Vagina (tissue), 2 donors: Measurements from ENCODE around the gene TBL1XR1. TPM values are rescaled to one million over a fixed set of nuclear protein-coding genes. Genes with fewer than 3 reads are reported as not detected.

Source experiments
- DNase-seq, 2 donors: peaks; one replicate each; pipeline ENCODE4 v3.0.0-alpha.2; 2017; ENCODE audit errors: extremely low spot score in 2 of 2
- H3K27ac ChIP-seq: fragments of 200-600 bp; sonication (generic); one replicate; pipeline ENCODE4 v1.5.1; 2019
- H3K27me3 ChIP-seq: fragments of 200-600 bp; sonication (generic); one replicate; pipeline ENCODE4 v1.5.1; 2019
- H3K36me3 ChIP-seq, 2 donors: fragments of 200-600 bp; sonication (generic); one replicate each; pipeline ENCODE4 v1.5.1; 2017 to 2019
- H3K4me1 ChIP-seq: fragments of 200-600 bp; sonication (generic); one replicate; pipeline ENCODE4 v1.5.1; 2019
- H3K4me3 ChIP-seq, 2 donors: fragments of 200-600 bp; sonication (generic); 1 replicate in 1 of 2; 2 replicates in 1 of 2; pipeline ENCODE4 v1.5.1; 2016 to 2019
- H3K9me3 ChIP-seq: fragments of 200-600 bp; sonication (generic); one replicate; pipeline ENCODE4 v1.5.1; 2019
- POLR2A ChIP-seq, 2 donors: fragments of 450-650 bp; IDR thresholded peaks; one replicate each; pipeline ENCODE4 v1.6.1; 2017; ENCODE audit warnings: antibody characterized with exemption in 2 of 2, mild to moderate bottlenecking in 2 of 2, moderate library complexity in 2 of 2
- POLR2AphosphoS5 ChIP-seq, 2 donors: sonication (generic); formaldehyde crosslinking; IDR thresholded peaks; one replicate each; pipeline ENCODE4 v1.9.0; 2017; ENCODE audit warnings: antibody characterized with exemption in 2 of 2, mild to moderate bottlenecking in 2 of 2, low read depth in 1 of 2; ENCODE audit not compliant: insufficient read depth in 1 of 2
- intact Hi-C: fragments of 100-400 bp; cut with DNase I; formaldehyde crosslinking; loops from one replicate; pipeline ENCODE4 v1.15.1; 2023
- total RNA-seq: library from RNA; depleted of rRNA; stranded (reverse); fragments of >200 nt; gene quantifications from one replicate; pipeline ENCODE4 v1.2.3, GENCODE V29; 2016
- TF ChIP-seq, protein P1 (sequence below), 3 experiments: fragments of 450-650 bp in 2 of 3; fragments of 200-600 bp in 1 of 3; sonication (generic) in 1 of 3; IDR thresholded peaks; one replicate each; pipeline ENCODE4 v1.5.1; 2017 to 2019; ENCODE audit warnings: antibody characterized with exemption in 3 of 3, mild to moderate bottlenecking in 2 of 3, moderate library complexity in 2 of 3

TBL1XR1 gene
- total RNA-seq, 1 donor from 2014 or later, result 80.5 TPM

DNA sequence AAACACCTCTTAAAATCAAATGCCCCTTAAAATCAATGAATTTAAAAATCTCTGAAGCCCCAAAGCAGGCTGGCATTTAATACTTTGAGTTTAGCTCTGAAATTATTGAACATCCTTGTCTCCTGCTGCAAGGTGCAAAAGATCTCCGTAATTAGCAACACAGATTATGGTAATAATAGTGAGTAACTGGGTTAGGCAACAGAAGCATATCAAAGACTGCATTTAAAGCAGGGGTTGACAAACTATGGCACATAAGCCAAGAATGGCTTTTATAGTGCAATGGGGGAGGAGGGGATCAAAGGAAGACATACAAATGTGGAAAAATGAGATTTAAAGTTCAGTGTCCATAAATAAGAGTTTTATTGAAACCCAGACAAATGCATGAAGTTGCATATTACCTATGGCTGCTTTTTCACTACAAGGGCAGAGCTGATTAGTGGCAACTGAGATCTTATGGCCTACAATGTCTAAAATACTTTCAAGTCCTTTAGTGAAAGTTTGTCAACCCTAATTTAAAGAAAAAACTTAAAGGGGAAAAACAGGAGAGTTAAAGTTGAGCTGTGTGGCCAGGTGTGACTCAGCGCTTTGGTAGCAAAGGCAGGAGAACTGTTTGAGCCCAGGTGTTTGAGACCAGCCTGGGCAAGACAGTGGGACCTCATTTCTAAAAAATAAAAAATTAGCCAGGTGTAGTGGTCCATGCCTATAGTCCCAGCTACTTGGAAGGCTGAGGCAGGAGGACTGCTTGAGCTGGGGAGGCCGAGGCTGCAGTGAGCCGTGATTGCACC lies 157.6 kb downstream of the TBL1XR1 start:
- Histone ChIP-seq H3K4me1 (peaks cover 32% of the 10 kb centered on the region), H3K4me3 (no peak overlapping the region), H3K36me3 (peaks cover 0 to 14% of the 10 kb centered on the region in 2 donors), H3K27ac (peak overlapping the region; percentile 3), H3K27me3 (no peaks in the 10 kb centered on the region), H3K9me3 (no peaks in the 10 kb centered on the region)
- intact Hi-C loops, result no loop called here
- DNase-seq, result no peak
- no peak for TF ChIP-seq POLR2A (IDR thresholded peaks at IDR 0.05)
- TF ChIP-seq, protein P1, sequence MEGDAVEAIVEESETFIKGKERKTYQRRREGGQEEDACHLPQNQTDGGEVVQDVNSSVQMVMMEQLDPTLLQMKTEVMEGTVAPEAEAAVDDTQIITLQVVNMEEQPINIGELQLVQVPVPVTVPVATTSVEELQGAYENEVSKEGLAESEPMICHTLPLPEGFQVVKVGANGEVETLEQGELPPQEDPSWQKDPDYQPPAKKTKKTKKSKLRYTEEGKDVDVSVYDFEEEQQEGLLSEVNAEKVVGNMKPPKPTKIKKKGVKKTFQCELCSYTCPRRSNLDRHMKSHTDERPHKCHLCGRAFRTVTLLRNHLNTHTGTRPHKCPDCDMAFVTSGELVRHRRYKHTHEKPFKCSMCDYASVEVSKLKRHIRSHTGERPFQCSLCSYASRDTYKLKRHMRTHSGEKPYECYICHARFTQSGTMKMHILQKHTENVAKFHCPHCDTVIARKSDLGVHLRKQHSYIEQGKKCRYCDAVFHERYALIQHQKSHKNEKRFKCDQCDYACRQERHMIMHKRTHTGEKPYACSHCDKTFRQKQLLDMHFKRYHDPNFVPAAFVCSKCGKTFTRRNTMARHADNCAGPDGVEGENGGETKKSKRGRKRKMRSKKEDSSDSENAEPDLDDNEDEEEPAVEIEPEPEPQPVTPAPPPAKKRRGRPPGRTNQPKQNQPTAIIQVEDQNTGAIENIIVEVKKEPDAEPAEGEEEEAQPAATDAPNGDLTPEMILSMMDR (IDR thresholded peaks at IDR 0.05), result no peak
- no peak for TF ChIP-seq POLR2AphosphoS5 (IDR thresholded peaks at IDR 0.05; ENCODE audit: insufficient read depth in 1 of 2, low read depth in 1 of 2)

DNA sequence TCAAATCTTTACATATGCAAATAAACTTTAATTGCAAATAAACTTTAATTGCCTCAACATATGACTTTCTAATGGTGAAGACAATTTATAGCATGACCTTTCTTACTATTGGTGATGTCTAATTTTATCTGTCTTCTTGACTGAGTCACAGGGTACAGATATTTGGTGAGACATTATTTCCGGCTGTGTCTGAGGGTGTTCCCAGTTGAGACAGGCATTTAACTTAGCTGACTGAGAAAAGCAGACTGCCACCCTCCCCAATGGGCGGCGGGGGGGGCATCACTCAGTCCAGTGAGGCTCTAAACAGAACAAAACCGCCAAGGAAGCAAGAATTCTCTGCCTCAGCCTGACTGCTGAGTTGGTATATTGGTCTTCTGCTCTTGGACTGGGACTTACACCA lies 160.0 kb downstream of the TBL1XR1 start:
- Histone ChIP-seq H3K4me1 (peaks cover 30% of the 10 kb centered on the region), H3K4me3 (no peak overlapping the region), H3K9me3 (no peaks in the 10 kb centered on the region), H3K36me3 (peaks cover 0 to 19% of the 10 kb centered on the region in 2 donors), H3K27ac (no peak overlapping the region), H3K27me3 (no peaks in the 10 kb centered on the region)
- DNase-seq, result no peak
- TF ChIP-seq POLR2A (IDR thresholded peaks at IDR 0.05) (no peak), POLR2AphosphoS5 (IDR thresholded peaks at IDR 0.05; ENCODE audit: insufficient read depth in 1 of 2, low read depth in 1 of 2) (no peak)
- TF ChIP-seq, protein P1 (IDR thresholded peaks at IDR 0.05), result no peak
- intact Hi-C loops, result no loop called here

DNA sequence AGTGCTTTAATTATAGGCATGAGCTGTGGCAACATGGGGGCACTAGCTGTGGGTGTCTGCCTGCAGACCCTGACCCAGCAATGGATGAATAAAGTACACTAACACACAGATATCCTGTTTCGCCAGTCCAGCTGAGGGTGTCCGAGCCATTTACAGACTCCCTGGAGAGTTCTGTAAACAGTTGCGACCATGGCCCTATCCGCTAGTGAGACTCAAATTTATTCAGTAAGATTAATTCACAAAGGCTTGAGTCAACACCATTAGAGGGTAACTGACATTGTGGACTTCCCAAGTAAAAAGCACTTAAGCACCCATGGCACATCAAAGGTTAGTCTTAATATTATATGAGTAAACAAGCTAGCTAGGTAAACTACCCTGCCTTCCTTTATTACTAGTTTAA lies 161.6 kb downstream of the TBL1XR1 start:
- Histone ChIP-seq H3K4me1 (peaks cover 15% of the 10 kb centered on the region), H3K4me3 (no peak overlapping the region), H3K9me3 (no peaks in the 10 kb centered on the region), H3K27me3 (no peaks in the 10 kb centered on the region), H3K36me3 (peaks cover 0 to 34% of the 10 kb centered on the region in 2 donors), H3K27ac (no peak overlapping the region)
- TF ChIP-seq POLR2AphosphoS5 (IDR thresholded peaks at IDR 0.05; ENCODE audit: insufficient read depth in 1 of 2, low read depth in 1 of 2), result no peak
- no peak for DNase-seq
- intact Hi-C loops, result no loop called here

DNA sequence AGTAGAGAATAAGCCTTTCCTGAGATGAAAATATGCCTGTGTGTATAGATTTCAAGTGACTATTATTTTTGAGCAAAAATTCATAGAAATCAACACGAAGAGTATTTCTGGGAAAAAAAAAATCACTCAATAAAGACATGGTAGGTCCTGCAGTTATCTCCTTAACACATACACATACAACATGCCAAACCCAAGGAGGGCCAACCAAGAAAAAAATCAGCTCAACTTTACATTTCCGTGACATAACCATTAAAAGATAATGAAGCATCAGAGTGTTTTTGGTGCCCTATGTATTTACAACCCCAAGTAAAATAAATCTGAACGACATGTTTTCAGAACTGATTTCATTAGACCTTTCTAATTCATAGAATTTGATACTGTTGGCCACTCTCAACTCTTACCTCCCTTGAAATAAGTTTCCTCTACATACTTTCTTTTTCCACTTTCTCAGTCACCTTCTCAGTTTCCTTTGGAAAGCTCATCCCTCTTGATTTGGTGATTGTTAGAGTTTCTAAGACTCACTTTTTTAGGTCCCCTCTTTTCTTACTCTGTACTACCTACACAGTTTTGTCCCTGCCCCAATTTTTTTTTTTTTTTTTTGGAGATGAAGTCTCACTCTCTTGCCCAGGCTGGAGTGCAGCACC lies 162.3 kb downstream of the TBL1XR1 start:
- TF ChIP-seq POLR2AphosphoS5 (IDR thresholded peaks at IDR 0.05; ENCODE audit: insufficient read depth in 1 of 2, low read depth in 1 of 2) (no peak), POLR2A (IDR thresholded peaks at IDR 0.05) (no peak)
- TF ChIP-seq, protein P1 (IDR thresholded peaks at IDR 0.05), result no peak
- intact Hi-C loops, result no loop called here

DNA sequence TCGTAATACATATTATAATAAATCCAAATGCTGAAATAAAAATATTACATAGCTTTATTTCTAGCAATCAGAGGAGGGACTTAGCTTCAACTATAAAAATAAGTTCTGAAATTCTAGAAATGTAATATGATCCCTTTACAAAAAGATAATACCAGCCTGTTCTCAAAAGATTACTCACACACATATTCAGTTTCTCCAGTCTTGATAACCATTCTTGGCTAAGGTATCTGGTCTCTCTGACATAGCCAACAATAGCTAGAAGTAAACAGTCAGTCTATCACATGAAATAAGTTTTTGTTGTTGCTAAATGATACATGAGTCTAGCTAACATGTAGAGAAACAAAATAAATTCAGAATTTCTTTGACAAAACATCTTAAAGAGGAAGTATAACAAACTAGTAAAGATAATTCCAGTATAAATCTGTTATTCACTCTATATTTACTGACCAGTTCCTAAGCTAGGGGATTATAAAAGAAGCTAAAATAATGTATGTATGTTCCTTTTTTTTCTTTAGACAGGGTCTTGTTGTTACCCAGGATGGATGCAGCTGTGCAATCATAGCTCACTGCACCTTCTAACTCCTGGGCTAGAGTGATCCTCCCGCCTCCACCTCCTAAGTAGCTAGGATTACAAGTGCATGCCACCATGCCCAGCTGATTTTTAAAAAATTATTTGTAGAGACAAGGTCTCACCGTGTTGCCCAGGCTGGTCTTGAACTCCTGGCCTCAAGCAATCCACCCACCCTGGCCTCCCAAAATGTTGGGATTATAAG lies 170.6 kb downstream of the TBL1XR1 start:
- peaks cover 0 to 35% of the 10 kb centered on the region in 2 donors for H3K36me3 ChIP-seq
- DNase-seq, result no peak
- H3K27me3 ChIP-seq, result no peaks in the 10 kb centered on the region
- no peaks in the 10 kb centered on the region for H3K9me3 ChIP-seq
- H3K4me3 ChIP-seq, result no peak overlapping the region
- TF ChIP-seq POLR2A (IDR thresholded peaks at IDR 0.05) (no peak), POLR2AphosphoS5 (IDR thresholded peaks at IDR 0.05; ENCODE audit: insufficient read depth in 1 of 2, low read depth in 1 of 2) (no peak)
- TF ChIP-seq, protein P1 (IDR thresholded peaks at IDR 0.05), result no peak
- intact Hi-C loops, result no loop called here
- no peaks in the 10 kb centered on the region for H3K4me1 ChIP-seq
- H3K27ac ChIP-seq, result no peak overlapping the region

More for the DNA sequence above, 162.3 kb downstream of the TBL1XR1 start:
- H3K27ac ChIP-seq, result no peak overlapping the region
- DNase-seq, result no peak
- peaks cover 0 to 42% of the 10 kb centered on the region in 2 donors for H3K36me3 ChIP-seq
- H3K4me3 ChIP-seq, result no peak overlapping the region
- H3K4me1 ChIP-seq, result peaks cover 8% of the 10 kb centered on the region
- H3K9me3 ChIP-seq, result no peaks in the 10 kb centered on the region
- no peaks in the 10 kb centered on the region for H3K27me3 ChIP-seq
